HCT116 (cell line): ENCODE measurements around the gene NGEF. TPM values are rescaled to one million over a fixed set of nuclear protein-coding genes. Genes with fewer than 3 reads are reported as not detected.
A peak's percentile ranks its signal among the peaks of the same experiment; 100 is the strongest.

Experiments
- ATAC-seq: fragments of 200-7000 bp; cut with Tn5 transposase; 2 replicates; pipeline ENCODE4 v1.9.1; 2020; ENCODE audit warnings: mild to moderate bottlenecking, moderate library complexity
- BruUV-seq: library from RNA; stranded (reverse); fragments of 400-500 nt; replicated peaks from 2 replicates; lab custom pipeline; 2021; lab: Mats Ljungman, UMichigan
- CTCF ChIA-PET: fragments of 300-600 bp; sonication (Branson Sonifier 250); formaldehyde crosslinking; loops from one replicate; lab custom pipeline; 2021; ENCODE audit warnings: antibody characterized with exemption; lab: Charles Lee
- POLR2A ChIA-PET: fragments of 300-600, 350-600 bp; sonication (Branson Sonifier 250); formaldehyde crosslinking; loops from one replicate; lab custom pipeline; 2021; ENCODE audit warnings: antibody characterized with exemption; lab: Charles Lee
- RAD21 ChIA-PET, 2 experiments: fragments of 300-600 bp; sonication (Branson Sonifier 250); formaldehyde crosslinking; loops; one replicate each; lab custom pipeline; 2023; ENCODE audit warnings: low total read pairs in 2 of 2; ENCODE audit not compliant: uncharacterized antibody in 2 of 2, unreplicated experiment in 2 of 2, low non-redundant PET in 1 of 2; lab: Charles Lee
- DNase-seq: peaks from one replicate; pipeline ENCODE4 v3.0.0-alpha.2; 2010; ENCODE audit warnings: low read depth, low spot score
- H2AFZ ChIP-seq: fragments of 200-600 bp; shearing (Covaris generic), sonication (generic); 2 replicates; pipeline ENCODE4 v1.6.1; 2017; ENCODE audit warnings: low read depth, mixed run types, mixed read lengths, antibody characterized with exemption, low read length; ENCODE audit not compliant: poor library complexity, severe bottlenecking
- H3K27ac ChIP-seq: 2 replicates; pipeline ENCODE4 v1.5.1; 2012; ENCODE audit warnings: low read depth, low read length
- H3K27me3 ChIP-seq: fragments of 200-600 bp; sonication (generic); 2 replicates; pipeline ENCODE4 v1.6.1; 2016; ENCODE audit warnings: mixed run types, low read length, mixed read lengths; ENCODE audit not compliant: insufficient read depth
- H3K36me3 ChIP-seq, 2 experiments: fragments of 200-500 bp in 1 of 2; fragments of 200-600 bp in 1 of 2; sonication (Bioruptor generic) in 1 of 2; sonication (generic) in 1 of 2; 2 replicates each; pipeline versions ENCODE4 v1.5.1 to v1.6.1; 2014 to 2016; ENCODE audit warnings: low read length in 2 of 2, inconsistent platforms in 1 of 2, mixed read lengths in 1 of 2, mixed run types in 1 of 2; ENCODE audit not compliant: insufficient read depth in 2 of 2, control insufficient read depth in 1 of 2
- H3K4me1 ChIP-seq, 2 experiments: fragments of 200-600 bp in 1 of 2; sonication (generic) in 1 of 2; 2 replicates each; pipeline versions ENCODE4 v1.5.1 to v1.6.1; 2012 to 2017; ENCODE audit warnings: low read length in 2 of 2, inconsistent platforms in 1 of 2, mild to moderate bottlenecking in 1 of 2, mixed read lengths in 1 of 2, mixed run types in 1 of 2, moderate library complexity in 1 of 2; ENCODE audit not compliant: insufficient read depth in 2 of 2, control insufficient read depth in 1 of 2
- H3K4me2 ChIP-seq: fragments of 200-600 bp; sonication (generic); 2 replicates; pipeline ENCODE4 v1.6.1; 2017; ENCODE audit warnings: mixed run types, low read length, mixed read lengths
- H3K4me3 ChIP-seq, 2 experiments: fragments of 200-600 bp in 1 of 2; sonication (generic) in 1 of 2; replicated peaks in 1 of 2; 2 replicates each; pipeline ENCODE4 v1.5.1; 2011 to 2016; ENCODE audit warnings: low read length in 2 of 2, control low read depth in 1 of 2, low read depth in 1 of 2, mild to moderate bottlenecking in 1 of 2, mixed read lengths in 1 of 2, mixed run types in 1 of 2
- H3K79me2 ChIP-seq: fragments of 200-600 bp; sonication (generic); 2 replicates; pipeline ENCODE4 v1.6.1; 2017; ENCODE audit warnings: mild to moderate bottlenecking, mixed run types, low read length, moderate library complexity, mixed read lengths; ENCODE audit not compliant: insufficient read depth
- H3K9ac ChIP-seq: fragments of 200-600 bp; sonication (generic); 2 replicates; pipeline ENCODE4 v1.6.1; 2016; ENCODE audit warnings: low read length, mixed read lengths
- H3K9me2 ChIP-seq: fragments of 200-600 bp; sonication (generic), shearing (Covaris generic); 2 replicates; pipeline ENCODE4 v1.6.1; 2017; ENCODE audit warnings: mixed run types, mild to moderate bottlenecking, moderate library complexity; ENCODE audit not compliant: insufficient read depth
- H3K9me3 ChIP-seq, 2 experiments: fragments of 200-500 bp in 1 of 2; fragments of 200-600 bp in 1 of 2; sonication (Bioruptor generic) in 1 of 2; sonication (generic) in 1 of 2; 2 replicates each; pipeline ENCODE4 v1.6.1; 2014 to 2017; ENCODE audit warnings: low read length in 2 of 2, mixed read lengths in 2 of 2, inconsistent platforms in 1 of 2, low read depth in 1 of 2, mild to moderate bottlenecking in 1 of 2, mixed run types in 1 of 2, moderate library complexity in 1 of 2; ENCODE audit not compliant: control insufficient read depth in 1 of 2, insufficient read depth in 1 of 2
- H4K20me1 ChIP-seq: fragments of 200-600 bp; sonication (generic), shearing (Covaris generic); 2 replicates; pipeline ENCODE4 v1.6.1; 2017; ENCODE audit warnings: mixed run types, mild to moderate bottlenecking, moderate library complexity; ENCODE audit not compliant: insufficient read depth
- EGR1 ChIP-seq: IDR thresholded peaks from 2 replicates; pipeline ENCODE4 v1.6.1; 2012; ENCODE audit warnings: low read depth
- JUND ChIP-seq: IDR thresholded peaks from 2 replicates; pipeline ENCODE4 v1.6.1; 2012
- SIN3A ChIP-seq: IDR thresholded peaks from 2 replicates; pipeline ENCODE4 v1.6.1; 2012; ENCODE audit warnings: low read depth
- ZFX ChIP-seq: fragments of 450-650 bp; IDR thresholded peaks from 2 replicates; pipeline ENCODE4 v1.6.1; 2017
- intact Hi-C: fragments of 100-400 bp; cut with micrococcal nuclease; formaldehyde crosslinking; loops from 2 replicates; pipeline ENCODE4 v1.10.0; 2022
- total RNA-seq: library from RNA; stranded (reverse); gene quantifications from one replicate; pipeline ENCODE4 v1.2.1, GENCODE V29; 2021; ENCODE audit not compliant: unreplicated experiment
- TF ChIP-seq, protein P1 (sequence below): IDR thresholded peaks from 2 replicates; pipeline ENCODE4 v1.6.1; 2012; ENCODE audit warnings: low read depth
- TF ChIP-seq, protein P2 (sequence below): IDR thresholded peaks from 2 replicates; pipeline ENCODE4 v1.6.1; 2012

The NGEF gene
- total RNA-seq, 1 experiment from 2014 or later: 12.6 TPM

DNA sequence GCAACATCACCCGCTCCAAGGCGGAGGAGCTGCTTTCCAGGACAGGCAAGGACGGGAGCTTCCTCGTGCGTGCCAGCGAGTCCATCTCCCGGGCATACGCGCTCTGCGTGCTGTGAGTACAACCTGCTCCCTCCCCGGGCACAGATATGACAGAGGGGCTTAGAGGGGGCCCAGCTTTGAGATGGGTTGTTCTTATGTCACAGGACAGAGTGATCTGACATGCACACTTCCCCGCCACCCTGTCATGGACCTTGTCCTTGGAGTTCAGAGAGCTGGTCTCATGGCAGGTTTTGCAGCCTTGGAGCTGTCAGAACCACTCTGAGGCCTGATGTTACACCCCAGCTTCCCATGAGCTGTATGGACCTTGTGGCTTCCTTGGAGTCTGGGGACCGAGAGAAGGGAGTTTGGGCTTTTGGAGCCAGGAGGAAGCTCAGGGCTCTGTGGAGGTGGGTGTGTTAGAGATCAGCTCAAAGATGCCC lies 47.5 kb upstream of the NGEF start (continued):
- TF ChIP-seq, protein P1, sequence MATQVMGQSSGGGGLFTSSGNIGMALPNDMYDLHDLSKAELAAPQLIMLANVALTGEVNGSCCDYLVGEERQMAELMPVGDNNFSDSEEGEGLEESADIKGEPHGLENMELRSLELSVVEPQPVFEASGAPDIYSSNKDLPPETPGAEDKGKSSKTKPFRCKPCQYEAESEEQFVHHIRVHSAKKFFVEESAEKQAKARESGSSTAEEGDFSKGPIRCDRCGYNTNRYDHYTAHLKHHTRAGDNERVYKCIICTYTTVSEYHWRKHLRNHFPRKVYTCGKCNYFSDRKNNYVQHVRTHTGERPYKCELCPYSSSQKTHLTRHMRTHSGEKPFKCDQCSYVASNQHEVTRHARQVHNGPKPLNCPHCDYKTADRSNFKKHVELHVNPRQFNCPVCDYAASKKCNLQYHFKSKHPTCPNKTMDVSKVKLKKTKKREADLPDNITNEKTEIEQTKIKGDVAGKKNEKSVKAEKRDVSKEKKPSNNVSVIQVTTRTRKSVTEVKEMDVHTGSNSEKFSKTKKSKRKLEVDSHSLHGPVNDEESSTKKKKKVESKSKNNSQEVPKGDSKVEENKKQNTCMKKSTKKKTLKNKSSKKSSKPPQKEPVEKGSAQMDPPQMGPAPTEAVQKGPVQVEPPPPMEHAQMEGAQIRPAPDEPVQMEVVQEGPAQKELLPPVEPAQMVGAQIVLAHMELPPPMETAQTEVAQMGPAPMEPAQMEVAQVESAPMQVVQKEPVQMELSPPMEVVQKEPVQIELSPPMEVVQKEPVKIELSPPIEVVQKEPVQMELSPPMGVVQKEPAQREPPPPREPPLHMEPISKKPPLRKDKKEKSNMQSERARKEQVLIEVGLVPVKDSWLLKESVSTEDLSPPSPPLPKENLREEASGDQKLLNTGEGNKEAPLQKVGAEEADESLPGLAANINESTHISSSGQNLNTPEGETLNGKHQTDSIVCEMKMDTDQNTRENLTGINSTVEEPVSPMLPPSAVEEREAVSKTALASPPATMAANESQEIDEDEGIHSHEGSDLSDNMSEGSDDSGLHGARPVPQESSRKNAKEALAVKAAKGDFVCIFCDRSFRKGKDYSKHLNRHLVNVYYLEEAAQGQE: no peak

DNA sequence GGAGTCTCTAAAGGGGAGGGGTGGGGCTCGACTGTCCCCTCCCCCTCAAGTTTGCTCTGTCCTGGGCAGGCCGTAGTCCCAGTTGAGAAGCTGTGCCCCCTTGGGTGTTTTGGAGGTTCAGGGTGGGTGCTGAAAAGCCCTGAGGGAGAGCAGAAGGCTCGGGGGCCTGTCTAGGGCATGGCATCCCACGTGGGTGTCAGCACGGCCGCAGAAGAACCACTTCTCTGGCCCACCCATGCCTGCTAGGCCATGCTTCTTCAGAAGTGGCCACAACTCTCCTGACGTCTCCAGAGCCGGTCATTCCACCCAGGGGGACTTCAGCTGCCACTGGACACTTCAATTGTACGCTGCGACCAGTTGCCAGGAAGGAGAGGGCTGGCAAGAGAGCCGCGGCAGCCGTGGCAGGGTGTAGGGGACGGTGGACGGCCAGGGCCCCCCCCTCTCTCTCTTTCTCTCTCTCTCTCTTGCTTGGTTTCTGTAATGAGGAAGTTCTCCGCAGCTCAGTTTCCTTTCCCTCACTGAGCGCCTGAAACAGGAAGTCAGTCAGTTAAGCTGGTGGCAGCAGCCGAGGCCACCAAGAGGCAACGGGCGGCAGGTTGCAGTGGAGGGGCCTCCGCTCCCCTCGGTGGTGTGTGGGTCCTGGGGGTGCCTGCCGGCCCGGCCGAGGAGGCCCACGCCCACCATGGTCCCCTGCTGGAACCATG lies 46.9 kb upstream of the NGEF start, which contains the start of gene INPP5D:
Gene INPP5D, plus strand, starts transcription at position 546 of the 704 bp plus-strand sequence. Its CDS starts 137 bp downstream, at position 683.
- no peaks in the 10 kb centered on the region for H3K79me2 ChIP-seq
- no peaks in the 10 kb centered on the region for H3K9me3 ChIP-seq
- BruUV-seq: no TSS peak
- TF ChIP-seq ZFX: no peak
- no peak for TF ChIP-seq EGR1
- TF ChIP-seq JUND: no peak
- TF ChIP-seq, protein P2, sequence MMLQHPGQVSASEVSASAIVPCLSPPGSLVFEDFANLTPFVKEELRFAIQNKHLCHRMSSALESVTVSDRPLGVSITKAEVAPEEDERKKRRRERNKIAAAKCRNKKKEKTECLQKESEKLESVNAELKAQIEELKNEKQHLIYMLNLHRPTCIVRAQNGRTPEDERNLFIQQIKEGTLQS: no peak
- TF ChIP-seq, protein P1: no peak
- no peak for TF ChIP-seq SIN3A
- H3K27ac ChIP-seq: no peak within 1 kb of the TSS
- ChIA-PET CTCF (interaction anchor here (1.4 kb wide), 1 partner anchor 190 kb away, joined by 4 read pairs; no protein-coding TSS in a partner anchor), RAD21 (no interaction called here), POLR2A (no interaction called here)
- no peaks in the 10 kb centered on the region for H3K9me2 ChIP-seq
- no peaks in the 10 kb centered on the region for H4K20me1 ChIP-seq
- H3K4me2 ChIP-seq: no peak within 1 kb of the TSS
- no peak within 1 kb of the TSS for H3K9ac ChIP-seq
- no peaks in the 10 kb centered on the region; the same call in 1 of the 2 replicates for H3K27me3 ChIP-seq
- ATAC-seq (peak; percentile 15; the same call in 1 of the 2 replicates), DNase-seq (no peak)
- no peak within 1 kb of the TSS for H3K4me3 ChIP-seq
- intact Hi-C loops: no loop called here
- H2AFZ ChIP-seq: no peak within 1 kb of the TSS
- no peaks in the 10 kb centered on the region for H3K4me1 ChIP-seq
- H3K36me3 ChIP-seq: no peaks in the 10 kb centered on the region
